Vagina (tissue), 2 donors: ENCODE results near the gene PNPO.

Experiments used
- POLR2A ChIP-seq, 2 donors: fragments of 450-650 bp; IDR thresholded peaks; one replicate each; pipeline ENCODE4 v1.6.1; 2017; ENCODE audit warnings: antibody characterized with exemption in 2 of 2, mild to moderate bottlenecking in 2 of 2, moderate library complexity in 2 of 2
- POLR2AphosphoS5 ChIP-seq, 2 donors: sonication (generic); formaldehyde crosslinking; IDR thresholded peaks; one replicate each; pipeline ENCODE4 v1.9.0; 2017; ENCODE audit warnings: antibody characterized with exemption in 2 of 2, mild to moderate bottlenecking in 2 of 2, low read depth in 1 of 2; ENCODE audit not compliant: insufficient read depth in 1 of 2
- TF ChIP-seq, protein P1 (sequence below), 3 experiments: fragments of 450-650 bp in 2 of 3; fragments of 200-600 bp in 1 of 3; sonication (generic) in 1 of 3; IDR thresholded peaks; one replicate each; pipeline ENCODE4 v1.5.1; 2017 to 2019; ENCODE audit warnings: antibody characterized with exemption in 3 of 3, mild to moderate bottlenecking in 2 of 3, moderate library complexity in 2 of 3

DNA sequence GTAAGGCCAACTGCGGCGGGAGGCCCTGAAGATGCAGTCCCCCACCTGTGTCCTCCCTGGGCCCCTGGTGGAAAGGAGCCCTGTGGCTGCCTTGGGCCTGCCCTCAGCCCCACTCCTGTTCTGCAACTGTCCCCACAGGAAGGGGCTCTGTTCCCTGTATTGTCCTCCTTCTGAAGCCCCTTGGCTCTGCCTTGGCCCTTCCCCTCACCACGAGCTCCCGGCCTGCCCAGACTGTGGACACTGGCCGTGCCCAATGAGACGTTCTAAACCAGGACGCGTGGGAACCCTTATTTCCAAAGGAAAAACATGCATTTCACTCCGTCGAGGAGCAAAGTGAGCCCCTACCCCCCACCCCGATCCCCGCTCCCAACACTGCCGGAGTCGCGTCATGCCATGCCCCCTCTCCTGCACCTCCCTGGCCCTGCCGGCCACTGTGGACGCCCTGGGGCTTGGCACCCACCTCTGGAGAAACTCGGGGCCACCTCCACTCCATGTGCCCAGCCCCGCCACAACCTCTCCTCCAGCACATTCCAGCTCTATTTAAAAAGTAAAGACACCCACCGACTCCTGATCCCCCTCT lies 13.5 kb upstream of the PNPO start:
- TF ChIP-seq POLR2AphosphoS5 (IDR thresholded peaks at IDR 0.05; ENCODE audit: insufficient read depth in 1 of 2, low read depth in 1 of 2) (no peak), POLR2A (IDR thresholded peaks at IDR 0.05) (no peak)
- TF ChIP-seq, protein P1, sequence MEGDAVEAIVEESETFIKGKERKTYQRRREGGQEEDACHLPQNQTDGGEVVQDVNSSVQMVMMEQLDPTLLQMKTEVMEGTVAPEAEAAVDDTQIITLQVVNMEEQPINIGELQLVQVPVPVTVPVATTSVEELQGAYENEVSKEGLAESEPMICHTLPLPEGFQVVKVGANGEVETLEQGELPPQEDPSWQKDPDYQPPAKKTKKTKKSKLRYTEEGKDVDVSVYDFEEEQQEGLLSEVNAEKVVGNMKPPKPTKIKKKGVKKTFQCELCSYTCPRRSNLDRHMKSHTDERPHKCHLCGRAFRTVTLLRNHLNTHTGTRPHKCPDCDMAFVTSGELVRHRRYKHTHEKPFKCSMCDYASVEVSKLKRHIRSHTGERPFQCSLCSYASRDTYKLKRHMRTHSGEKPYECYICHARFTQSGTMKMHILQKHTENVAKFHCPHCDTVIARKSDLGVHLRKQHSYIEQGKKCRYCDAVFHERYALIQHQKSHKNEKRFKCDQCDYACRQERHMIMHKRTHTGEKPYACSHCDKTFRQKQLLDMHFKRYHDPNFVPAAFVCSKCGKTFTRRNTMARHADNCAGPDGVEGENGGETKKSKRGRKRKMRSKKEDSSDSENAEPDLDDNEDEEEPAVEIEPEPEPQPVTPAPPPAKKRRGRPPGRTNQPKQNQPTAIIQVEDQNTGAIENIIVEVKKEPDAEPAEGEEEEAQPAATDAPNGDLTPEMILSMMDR (IDR thresholded peaks at IDR 0.05), result no peak
